ENCODE measurements around the gene NXPH3.

DNA sequence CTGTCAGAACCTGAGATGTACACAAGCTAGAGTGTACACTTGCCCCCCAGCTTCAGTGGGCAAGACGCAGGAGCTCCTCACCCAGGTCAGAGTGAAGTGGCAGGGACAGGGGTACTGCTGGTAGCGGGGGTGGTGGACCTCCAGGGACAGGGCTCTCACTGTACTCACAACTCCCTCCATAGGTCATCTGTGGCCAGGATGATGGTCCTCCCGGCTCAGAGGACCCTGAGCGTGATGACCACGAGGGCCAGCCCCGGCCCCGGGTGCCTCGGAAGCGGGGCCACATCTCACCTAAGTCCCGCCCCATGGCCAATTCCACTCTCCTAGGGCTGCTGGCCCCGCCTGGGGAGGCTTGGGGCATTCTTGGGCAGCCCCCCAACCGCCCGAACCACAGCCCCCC, 2.7 kb downstream of the NXPH3 start:
- TF ChIP-seq, protein P1, sequence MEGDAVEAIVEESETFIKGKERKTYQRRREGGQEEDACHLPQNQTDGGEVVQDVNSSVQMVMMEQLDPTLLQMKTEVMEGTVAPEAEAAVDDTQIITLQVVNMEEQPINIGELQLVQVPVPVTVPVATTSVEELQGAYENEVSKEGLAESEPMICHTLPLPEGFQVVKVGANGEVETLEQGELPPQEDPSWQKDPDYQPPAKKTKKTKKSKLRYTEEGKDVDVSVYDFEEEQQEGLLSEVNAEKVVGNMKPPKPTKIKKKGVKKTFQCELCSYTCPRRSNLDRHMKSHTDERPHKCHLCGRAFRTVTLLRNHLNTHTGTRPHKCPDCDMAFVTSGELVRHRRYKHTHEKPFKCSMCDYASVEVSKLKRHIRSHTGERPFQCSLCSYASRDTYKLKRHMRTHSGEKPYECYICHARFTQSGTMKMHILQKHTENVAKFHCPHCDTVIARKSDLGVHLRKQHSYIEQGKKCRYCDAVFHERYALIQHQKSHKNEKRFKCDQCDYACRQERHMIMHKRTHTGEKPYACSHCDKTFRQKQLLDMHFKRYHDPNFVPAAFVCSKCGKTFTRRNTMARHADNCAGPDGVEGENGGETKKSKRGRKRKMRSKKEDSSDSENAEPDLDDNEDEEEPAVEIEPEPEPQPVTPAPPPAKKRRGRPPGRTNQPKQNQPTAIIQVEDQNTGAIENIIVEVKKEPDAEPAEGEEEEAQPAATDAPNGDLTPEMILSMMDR (IDR thresholded peaks at IDR 0.05), result no peak
- no peak for TF ChIP-seq POLR2A (IDR thresholded peaks at IDR 0.05)

Measured in esophagus squamous epithelium (tissue), 4 donors.